OCI-LY1 (cell line): Measurements from ENCODE around the gene LRP1.

ENCODE experiments used
- H2AFZ ChIP-seq: fragments of 200-600 bp; sonication (generic), shearing (Covaris generic); 2 replicates; pipeline ENCODE4 v1.6.0; 2014; ENCODE audit warnings: antibody characterized with exemption, mild to moderate bottlenecking, low read length
- H3F3A ChIP-seq: fragments of 200-600 bp; sonication (generic), shearing (Covaris generic); 2 replicates; pipeline ENCODE4 v1.6.0; 2014; ENCODE audit warnings: mild to moderate bottlenecking, antibody characterized with exemption, low read length, moderate library complexity; ENCODE audit not compliant: insufficient read depth
- H3K27ac ChIP-seq: fragments of 200-600 bp; sonication (generic); 2 replicates; pipeline ENCODE4 v1.5.1; 2014; ENCODE audit warnings: low read length, mixed run types, mild to moderate bottlenecking, low read depth; ENCODE audit not compliant: poor library complexity, severe bottlenecking
- H3K27me3 ChIP-seq: fragments of 200-600 bp; sonication (generic); 2 replicates; pipeline ENCODE4 v1.6.0; 2014; ENCODE audit warnings: antibody characterized with exemption, mild to moderate bottlenecking, low read length, moderate library complexity; ENCODE audit not compliant: insufficient read depth
- H3K36me3 ChIP-seq: fragments of 200-600 bp; sonication (generic); 2 replicates; pipeline ENCODE4 v1.6.1; 2014; ENCODE audit warnings: mild to moderate bottlenecking, antibody characterized with exemption, low read length, moderate library complexity, mixed read lengths; ENCODE audit not compliant: insufficient read depth
- H3K4me1 ChIP-seq: fragments of 200-600 bp; sonication (generic); 2 replicates; pipeline ENCODE4 v1.5.1; 2014; ENCODE audit warnings: mild to moderate bottlenecking, low read length, moderate library complexity; ENCODE audit not compliant: insufficient read depth, severe bottlenecking
- H3K4me2 ChIP-seq: fragments of 200-600 bp; sonication (generic), shearing (Covaris generic); 2 replicates; pipeline ENCODE4 v1.6.1; 2014; ENCODE audit warnings: low read length
- H3K4me3 ChIP-seq: fragments of 200-600 bp; sonication (generic); 2 replicates; pipeline ENCODE4 v1.5.1; 2014; ENCODE audit warnings: low read length, low read depth, mild to moderate bottlenecking, mixed read lengths; ENCODE audit not compliant: poor library complexity, severe bottlenecking
- H3K79me2 ChIP-seq: fragments of 200-600 bp; shearing (Covaris generic); 2 replicates; pipeline ENCODE4 v1.6.1; 2016; ENCODE audit warnings: mixed run types, low read length, mixed read lengths; ENCODE audit not compliant: insufficient read depth
- H3K9ac ChIP-seq: fragments of 200-600 bp; sonication (generic), shearing (Covaris generic); 2 replicates; pipeline ENCODE4 v1.6.1; 2014; ENCODE audit warnings: mild to moderate bottlenecking, low read length, mixed read lengths
- H3K9me2 ChIP-seq: fragments of 200-600 bp; sonication (generic), shearing (Covaris generic); 2 replicates; pipeline ENCODE4 v1.6.1; 2014; ENCODE audit warnings: low read depth, mild to moderate bottlenecking, low read length, mixed read lengths
- H3K9me3 ChIP-seq: fragments of 200-600 bp; shearing (Covaris generic); 2 replicates; pipeline ENCODE4 v1.6.1; 2014; ENCODE audit warnings: low read length, mixed read lengths
- H4K20me1 ChIP-seq: fragments of 200-600 bp; sonication (generic), shearing (Covaris generic); 2 replicates; pipeline ENCODE4 v1.6.0; 2016; ENCODE audit warnings: mild to moderate bottlenecking, low read length; ENCODE audit not compliant: insufficient read depth
- EZH2 ChIP-seq: fragments of 200-600 bp; sonication (generic), shearing (Covaris generic); IDR thresholded peaks from 2 replicates; pipeline ENCODE4 v1.8.0; 2017; ENCODE audit warnings: borderline replicate concordance, mixed run types, mild to moderate bottlenecking, antibody characterized with exemption, low read length, moderate library complexity, mixed read lengths
- TF ChIP-seq, protein P1 (sequence below): fragments of 200-600 bp; sonication (generic), shearing (Covaris generic); IDR thresholded peaks from 2 replicates; pipeline ENCODE4 v1.5.1; 2017; ENCODE audit warnings: mild to moderate bottlenecking, antibody characterized with exemption, low read length, moderate library complexity, mixed read lengths

Gene LRP1

DNA sequence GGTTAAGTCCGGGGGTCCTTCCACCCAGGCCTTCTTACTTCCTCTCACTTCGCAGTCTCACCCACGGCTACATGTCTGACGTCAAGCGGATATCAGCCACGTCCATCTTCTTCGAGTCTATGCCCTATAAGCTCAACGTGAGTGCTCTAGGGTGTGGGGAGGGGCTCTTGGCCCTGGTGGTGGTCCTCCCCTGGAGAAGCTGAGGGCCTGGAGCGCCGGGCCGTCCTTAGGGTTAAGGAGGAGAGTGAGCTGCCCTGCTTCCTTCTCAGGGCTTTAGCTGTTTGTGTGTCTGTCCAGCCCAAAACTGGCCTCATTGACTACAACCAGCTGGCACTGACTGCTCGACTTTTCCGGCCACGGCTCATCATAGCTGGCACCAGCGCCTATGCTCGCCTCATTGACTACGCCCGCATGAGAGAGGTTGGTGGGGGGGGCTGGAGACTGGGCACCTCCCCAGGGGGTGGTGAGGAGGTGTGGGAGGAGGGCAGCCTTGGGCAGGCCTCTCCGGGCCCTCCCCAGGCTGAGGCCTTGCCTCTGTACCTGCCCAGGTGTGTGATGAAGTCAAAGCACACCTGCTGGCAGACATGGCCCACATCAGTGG, 104.0 kb downstream of the LRP1 start:
- peaks cover 86% of the 10 kb centered on the region for H3K4me1 ChIP-seq
- H3K4me3 ChIP-seq: peak overlapping the region; percentile 94
- H3K9ac ChIP-seq: peak overlapping the region; percentile 98; the same call in 1 of the 2 replicates
- H3K9me3 ChIP-seq: no peaks in the 10 kb centered on the region
- H4K20me1 ChIP-seq: no peaks in the 10 kb centered on the region
- H3K79me2 ChIP-seq: peaks cover 18% of the 10 kb centered on the region
- peaks cover 57% of the 10 kb centered on the region for H3K36me3 ChIP-seq
- peak overlapping the region; percentile 88; the same call in 1 of the 2 replicates for H3K4me2 ChIP-seq
- H3K27me3 ChIP-seq: no peaks in the 10 kb centered on the region
- H3K27ac ChIP-seq: peak overlapping the region; percentile 97
- TF ChIP-seq, protein P1, sequence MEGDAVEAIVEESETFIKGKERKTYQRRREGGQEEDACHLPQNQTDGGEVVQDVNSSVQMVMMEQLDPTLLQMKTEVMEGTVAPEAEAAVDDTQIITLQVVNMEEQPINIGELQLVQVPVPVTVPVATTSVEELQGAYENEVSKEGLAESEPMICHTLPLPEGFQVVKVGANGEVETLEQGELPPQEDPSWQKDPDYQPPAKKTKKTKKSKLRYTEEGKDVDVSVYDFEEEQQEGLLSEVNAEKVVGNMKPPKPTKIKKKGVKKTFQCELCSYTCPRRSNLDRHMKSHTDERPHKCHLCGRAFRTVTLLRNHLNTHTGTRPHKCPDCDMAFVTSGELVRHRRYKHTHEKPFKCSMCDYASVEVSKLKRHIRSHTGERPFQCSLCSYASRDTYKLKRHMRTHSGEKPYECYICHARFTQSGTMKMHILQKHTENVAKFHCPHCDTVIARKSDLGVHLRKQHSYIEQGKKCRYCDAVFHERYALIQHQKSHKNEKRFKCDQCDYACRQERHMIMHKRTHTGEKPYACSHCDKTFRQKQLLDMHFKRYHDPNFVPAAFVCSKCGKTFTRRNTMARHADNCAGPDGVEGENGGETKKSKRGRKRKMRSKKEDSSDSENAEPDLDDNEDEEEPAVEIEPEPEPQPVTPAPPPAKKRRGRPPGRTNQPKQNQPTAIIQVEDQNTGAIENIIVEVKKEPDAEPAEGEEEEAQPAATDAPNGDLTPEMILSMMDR: no peak
- no peak for TF ChIP-seq EZH2
- no peaks in the 10 kb centered on the region for H3K9me2 ChIP-seq
- H3F3A ChIP-seq: peaks cover 8% of the 10 kb centered on the region; the same call in 1 of the 2 replicates
- H2AFZ ChIP-seq: no peak overlapping the region

- Histone ChIP-seq H3F3A (peaks cover 8% of the 10 kb centered on the region; the same call in 1 of the 2 replicates), H3K36me3 (peaks cover 57% of the 10 kb centered on the region), H3K27ac (peak overlapping the region; percentile 97), H4K20me1 (no peaks in the 10 kb centered on the region), H3K9me2 (no peaks in the 10 kb centered on the region), H3K27me3 (no peaks in the 10 kb centered on the region), H3K4me2 (peak overlapping the region; percentile 62; the same call in 1 of the 2 replicates), H3K79me2 (peaks cover 18% of the 10 kb centered on the region), H3K4me3 (peak overlapping the region; percentile 50), H3K9ac (peak overlapping the region; percentile 48; the same call in 1 of the 2 replicates), H2AFZ (no peak overlapping the region), H3K4me1 (peaks cover 89% of the 10 kb centered on the region), H3K9me3 (no peaks in the 10 kb centered on the region)
- TF ChIP-seq EZH2: no peak
- TF ChIP-seq, protein P1: no peak
Observed at GRCh38 chr12:57233357-57234232, 105.3 kb downstream of the LRP1 start.

- Histone ChIP-seq H3K9me3 (no peaks in the 10 kb centered on the region), H3K27me3 (no peaks in the 10 kb centered on the region), H3K36me3 (peaks cover 57% of the 10 kb centered on the region), H2AFZ (no peak overlapping the region), H3K9ac (peak overlapping the region; percentile 48; the same call in 1 of the 2 replicates), H3K4me1 (peaks cover 87% of the 10 kb centered on the region), H3K4me3 (peak overlapping the region; percentile 50), H3K27ac (peak overlapping the region; percentile 97), H4K20me1 (no peaks in the 10 kb centered on the region), H3K79me2 (peaks cover 18% of the 10 kb centered on the region), H3F3A (peaks cover 8% of the 10 kb centered on the region; the same call in 1 of the 2 replicates), H3K4me2 (peak overlapping the region; percentile 62), H3K9me2 (no peaks in the 10 kb centered on the region)
- TF ChIP-seq EZH2: no peak
- TF ChIP-seq, protein P1: no peak
Observed at GRCh38 chr12:57234233-57234570, 105.9 kb downstream of the LRP1 start.
